Endodermal cell (in vitro differentiated cells): Measurements from ENCODE around the gene RUVBL2. TPM values are rescaled to one million over a fixed set of nuclear protein-coding genes. Genes with fewer than 3 reads are reported as not detected.
A peak's percentile ranks its signal among the peaks of the same experiment; 100 is the strongest.

Source experiments
- DNase-seq: peaks from one replicate; pipeline ENCODE4 v3.0.0-alpha.2; 2017
- H3K27ac ChIP-seq: 2 replicates; pipeline ENCODE4 v1.5.1; 2013; ENCODE audit warnings: mild to moderate bottlenecking, low read depth, low read length, moderate library complexity
- H3K27me3 ChIP-seq: 2 replicates; pipeline ENCODE4 v1.6.1; 2013; ENCODE audit warnings: mild to moderate bottlenecking, low read length, moderate library complexity; ENCODE audit not compliant: insufficient read depth, control insufficient read depth, poor library complexity, severe bottlenecking
- H3K36me3 ChIP-seq: 2 replicates; pipeline ENCODE4 v1.7.0; 2013; ENCODE audit warnings: mild to moderate bottlenecking, low read length, moderate library complexity; ENCODE audit not compliant: control insufficient read depth, insufficient read depth
- H3K4me1 ChIP-seq: one replicate; pipeline ENCODE4 v1.7.0; 2013; ENCODE audit warnings: low read length; ENCODE audit not compliant: control insufficient read depth, insufficient read depth
- H3K4me3 ChIP-seq: 2 replicates; pipeline ENCODE4 v1.5.1; 2013; ENCODE audit warnings: mild to moderate bottlenecking, low read length, moderate library complexity
- H3K9ac ChIP-seq: 2 replicates; pipeline ENCODE4 v1.6.1; 2013; ENCODE audit warnings: mild to moderate bottlenecking, low read length, moderate library complexity; ENCODE audit not compliant: poor library complexity, severe bottlenecking; ENCODE audit errors: extremely low read depth
- H3K9me3 ChIP-seq: 2 replicates; pipeline ENCODE4 v1.6.1; 2013; ENCODE audit warnings: mild to moderate bottlenecking, low read length, moderate library complexity; ENCODE audit not compliant: control insufficient read depth
- H3K27ac Mint-ChIP-seq: 2 replicates; pipeline ENCODE4 v1.8.0; 2020; ENCODE audit warnings: mixed read lengths
- H3K27me3 Mint-ChIP-seq: 2 replicates; pipeline ENCODE4 v1.8.0; 2021; ENCODE audit warnings: mild to moderate bottlenecking, mixed read lengths; ENCODE audit not compliant: insufficient read depth
- H3K36me3 Mint-ChIP-seq: 2 replicates; pipeline ENCODE4 v1.8.0; 2020; ENCODE audit warnings: low read depth, mixed read lengths
- H3K4me1 Mint-ChIP-seq: 2 replicates; pipeline ENCODE4 v1.8.0; 2020; ENCODE audit warnings: mixed read lengths
- H3K4me3 Mint-ChIP-seq: 2 replicates; pipeline ENCODE4 v1.8.0; 2020; ENCODE audit warnings: mild to moderate bottlenecking, moderate library complexity, mixed read lengths
- H3K9me3 Mint-ChIP-seq: 2 replicates; pipeline ENCODE4 v1.8.0; 2020; ENCODE audit warnings: mild to moderate bottlenecking, mixed read lengths
- whole genome bisulfite sequencing, 2 experiments: methylation state at CpG; one replicate each; pipeline versions ENCODE4 v1.1.5 to v1.1.7; 2013; ENCODE audit warnings: missing lambda C conversion rate in 2 of 2, mixed read lengths in 1 of 2; ENCODE audit not compliant: insufficient coverage in 1 of 2, insufficient read length in 1 of 2; 5-methylcytosine and 5-hydroxymethylcytosine counted together
- total RNA-seq, 2 donors: library from RNA; stranded (reverse); fragmentation: NEBNext Ultra II Directional in 1 of 2; extraction: Animal tissue kit (Norgen Biotek cat#: 25700) in 1 of 2; gene quantifications; 2 replicates in 1 of 2; 3 replicates in 1 of 2; pipeline ENCODE4 v1.2.1, GENCODE V29; 2021
- TF ChIP-seq, protein P1 (sequence below): fragments of 200-600 bp; sonication (generic); conservative IDR thresholded peaks from 2 replicates; pipeline ENCODE4 v1.5.0; 2021; ENCODE audit warnings: antibody characterized with exemption, mild to moderate bottlenecking

Gene RUVBL2
- total RNA-seq, 2 donors from 2014 or later = 101 to 112 TPM

DNA sequence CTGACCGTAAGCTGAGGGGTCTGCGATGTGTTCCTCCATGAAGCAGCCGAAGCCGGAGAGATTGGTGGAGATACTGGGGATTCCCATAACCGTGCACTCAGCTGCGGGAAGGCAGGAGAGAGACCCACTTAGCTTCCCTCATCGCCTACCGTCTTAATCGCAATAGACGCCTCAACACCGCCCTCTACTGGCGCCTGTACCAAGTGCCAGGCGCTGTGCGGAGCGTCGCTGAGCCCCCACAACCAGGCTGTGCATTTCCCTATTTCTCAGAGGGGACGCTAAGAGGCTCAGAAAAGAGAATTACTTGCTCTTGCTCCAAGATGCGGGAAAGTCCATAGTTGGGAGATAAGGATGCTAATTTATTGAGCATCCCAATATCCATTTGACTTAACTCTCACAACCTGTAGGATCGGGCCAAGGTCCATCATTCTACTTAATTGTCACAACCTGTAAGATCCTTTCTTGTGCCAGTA is 22.7 kb upstream of the RUVBL2 start:
- TF ChIP-seq, protein P1, sequence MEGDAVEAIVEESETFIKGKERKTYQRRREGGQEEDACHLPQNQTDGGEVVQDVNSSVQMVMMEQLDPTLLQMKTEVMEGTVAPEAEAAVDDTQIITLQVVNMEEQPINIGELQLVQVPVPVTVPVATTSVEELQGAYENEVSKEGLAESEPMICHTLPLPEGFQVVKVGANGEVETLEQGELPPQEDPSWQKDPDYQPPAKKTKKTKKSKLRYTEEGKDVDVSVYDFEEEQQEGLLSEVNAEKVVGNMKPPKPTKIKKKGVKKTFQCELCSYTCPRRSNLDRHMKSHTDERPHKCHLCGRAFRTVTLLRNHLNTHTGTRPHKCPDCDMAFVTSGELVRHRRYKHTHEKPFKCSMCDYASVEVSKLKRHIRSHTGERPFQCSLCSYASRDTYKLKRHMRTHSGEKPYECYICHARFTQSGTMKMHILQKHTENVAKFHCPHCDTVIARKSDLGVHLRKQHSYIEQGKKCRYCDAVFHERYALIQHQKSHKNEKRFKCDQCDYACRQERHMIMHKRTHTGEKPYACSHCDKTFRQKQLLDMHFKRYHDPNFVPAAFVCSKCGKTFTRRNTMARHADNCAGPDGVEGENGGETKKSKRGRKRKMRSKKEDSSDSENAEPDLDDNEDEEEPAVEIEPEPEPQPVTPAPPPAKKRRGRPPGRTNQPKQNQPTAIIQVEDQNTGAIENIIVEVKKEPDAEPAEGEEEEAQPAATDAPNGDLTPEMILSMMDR = peak; percentile 97
- Histone ChIP-seq H3K9ac (no peak overlapping the region), H3K9me3 (no peaks in the 10 kb centered on the region), H3K36me3 (peaks cover 70% of the 10 kb centered on the region), H3K4me3 (no peak overlapping the region), H3K27me3 (no peaks in the 10 kb centered on the region), H3K27ac (no peak overlapping the region), H3K4me1 (no peaks in the 10 kb centered on the region)
- Mint-ChIP-seq H3K9me3 (no peaks in the 10 kb centered on the region), H3K4me1 (peaks cover 2% of the 10 kb centered on the region), H3K36me3 (peaks cover 61% of the 10 kb centered on the region), H3K4me3 (no peak overlapping the region), H3K27ac (peak overlapping the region; percentile 75), H3K27me3 (no peaks in the 10 kb centered on the region)
- WGBS, 2 experiments = 34 to 60% methylated on average over 8 to 19 of the region's 19 CpGs
- DNase-seq = peak; percentile 96

DNA sequence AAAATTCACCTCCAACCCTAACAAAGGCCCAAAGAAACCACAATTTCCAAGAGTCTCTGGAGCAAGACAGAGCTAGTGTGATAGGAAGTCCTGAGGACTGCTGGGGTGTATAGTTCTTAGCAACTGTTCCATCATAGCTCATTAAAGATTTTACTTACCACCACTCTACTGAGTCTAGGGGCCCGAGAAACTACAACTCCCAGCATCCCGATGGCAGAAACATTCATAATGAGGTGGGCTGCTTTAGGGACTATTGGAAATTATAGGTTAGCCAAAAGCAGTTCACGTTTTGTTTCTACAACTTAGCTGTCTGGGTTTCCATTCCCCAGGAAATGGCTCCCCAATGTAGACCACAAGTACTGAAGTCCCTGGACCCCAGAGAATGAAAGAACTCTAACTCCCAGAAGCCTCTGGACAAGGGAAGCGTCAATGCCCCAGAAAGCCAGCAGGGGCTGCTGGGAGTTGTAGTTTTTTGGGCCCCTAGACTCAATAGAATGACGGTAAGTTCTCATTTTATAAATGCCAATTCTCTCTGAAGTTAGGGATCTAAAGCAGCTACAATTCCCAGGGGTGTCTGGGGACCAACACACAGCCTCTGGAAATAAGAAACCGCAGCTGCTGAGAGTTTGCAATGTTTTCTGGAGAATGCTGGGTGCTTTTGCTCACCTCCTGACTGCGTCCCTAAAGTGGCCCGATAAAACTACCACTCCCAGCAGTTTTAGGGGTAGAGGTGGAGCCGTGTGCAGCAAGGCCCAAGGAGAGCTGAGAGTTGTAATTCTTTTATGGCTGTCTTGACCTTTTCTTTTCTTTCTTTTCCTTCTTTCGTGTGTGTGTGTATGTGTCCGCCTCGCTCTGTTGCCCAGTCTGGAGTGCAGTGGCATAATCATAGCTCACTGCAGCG is 17.5 kb upstream of the RUVBL2 start:
- peaks cover 50% of the 10 kb centered on the region for H3K36me3 Mint-ChIP-seq
- Histone ChIP-seq H3K27me3 (no peaks in the 10 kb centered on the region), H3K4me3 (no peak overlapping the region), H3K36me3 (peaks cover 43% of the 10 kb centered on the region), H3K9ac (no peak overlapping the region), H3K27ac (no peak overlapping the region), H3K9me3 (no peaks in the 10 kb centered on the region), H3K4me1 (no peaks in the 10 kb centered on the region)
- no peaks in the 10 kb centered on the region for H3K4me1 Mint-ChIP-seq
- TF ChIP-seq, protein P1 = peak; percentile 17
- no peaks in the 10 kb centered on the region for H3K27me3 Mint-ChIP-seq
- H3K4me3 Mint-ChIP-seq = no peak overlapping the region
- peak; percentile 82 for DNase-seq
- 91 to 95% methylated on average over 9 to 13 of the region's 13 CpGs for WGBS, 2 experiments
- no peak overlapping the region for H3K27ac Mint-ChIP-seq
- no peaks in the 10 kb centered on the region for H3K9me3 Mint-ChIP-seq

DNA sequence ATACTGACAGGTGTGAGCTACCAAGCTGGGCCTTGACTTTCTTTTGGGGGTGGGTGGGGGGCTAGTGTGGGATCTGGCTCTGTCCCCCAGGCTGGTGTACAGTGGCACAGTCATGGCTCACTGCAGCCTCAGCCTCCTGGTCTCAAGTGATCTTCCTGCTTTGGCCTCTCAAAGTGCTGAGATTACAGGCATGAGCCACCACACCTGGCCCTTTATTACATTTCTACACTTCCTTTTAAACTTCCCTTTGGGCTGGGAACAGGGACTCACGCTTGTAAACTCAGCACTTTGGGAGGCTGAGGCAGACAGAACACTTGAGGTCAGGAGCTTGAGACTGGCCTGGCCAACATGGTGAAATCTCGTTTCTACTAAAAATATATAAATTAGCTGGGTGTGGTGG is 16.6 kb upstream of the RUVBL2 start:
- TF ChIP-seq, protein P1 = no peak
- Histone ChIP-seq H3K27ac (no peak overlapping the region), H3K9ac (no peak overlapping the region), H3K27me3 (no peaks in the 10 kb centered on the region), H3K9me3 (no peaks in the 10 kb centered on the region), H3K36me3 (peaks cover 47% of the 10 kb centered on the region), H3K4me3 (no peak overlapping the region), H3K4me1 (no peaks in the 10 kb centered on the region)
- H3K36me3 Mint-ChIP-seq = peaks cover 58% of the 10 kb centered on the region
- no peaks in the 10 kb centered on the region for H3K27me3 Mint-ChIP-seq
- no peak overlapping the region for H3K4me3 Mint-ChIP-seq
- no peaks in the 10 kb centered on the region for H3K9me3 Mint-ChIP-seq
- H3K4me1 Mint-ChIP-seq = no peaks in the 10 kb centered on the region
- DNase-seq = no peak
- 90% methylated on average over 2 of the region's 2 CpGs; no CpG with 5 or more reads in 1 of the 2 experiments for WGBS, 2 experiments
- H3K27ac Mint-ChIP-seq = no peak overlapping the region
